Neural cell (in vitro differentiated cells): ENCODE measurements around the gene CYP27A1. TPM values are rescaled to one million over a fixed set of nuclear protein-coding genes. Genes with fewer than 3 reads are reported as not detected.

Experiments
- H2AFZ ChIP-seq: fragments of 200-600, 300-800 bp; sonication (generic), shearing (Covaris generic); 2 replicates; pipeline ENCODE4 v1.6.0; 2014; ENCODE audit warnings: low read depth, mild to moderate bottlenecking, antibody characterized with exemption, low read length, moderate library complexity
- H3F3A ChIP-seq: fragments of 200-600 bp; shearing (Covaris generic); 2 replicates; pipeline ENCODE4 v1.6.1; 2016; ENCODE audit warnings: mild to moderate bottlenecking, moderate library complexity, mixed read lengths, antibody characterized with exemption, low read length; ENCODE audit not compliant: insufficient read depth, poor library complexity, severe bottlenecking
- H3K27ac ChIP-seq: fragments of 200-600, 300-800 bp; sonication (generic), shearing (Covaris generic); 2 replicates; pipeline ENCODE4 v1.5.1; 2014; ENCODE audit warnings: mild to moderate bottlenecking, low read length, moderate library complexity
- H3K27me3 ChIP-seq: fragments of 300-800, 200-600 bp; sonication (generic), shearing (Covaris generic); 2 replicates; pipeline ENCODE4 v1.6.0; 2014; ENCODE audit warnings: mild to moderate bottlenecking, low read depth, low read length, moderate library complexity; ENCODE audit not compliant: insufficient read depth
- H3K36me3 ChIP-seq: fragments of 300-800, 200-600 bp; sonication (generic), shearing (Covaris generic); 2 replicates; pipeline ENCODE4 v1.5.1; 2014; ENCODE audit warnings: mild to moderate bottlenecking, antibody characterized with exemption, low read length, moderate library complexity; ENCODE audit not compliant: insufficient read depth
- H3K4me2 ChIP-seq: fragments of 300-800, 200-600 bp; sonication (generic), shearing (Covaris generic); 2 replicates; pipeline ENCODE4 v1.6.0; 2014; ENCODE audit warnings: mild to moderate bottlenecking, low read length
- H3K4me3 ChIP-seq: fragments of 300-800, 200-600 bp; sonication (generic), shearing (Covaris generic); 2 replicates; pipeline ENCODE4 v1.5.1; 2014; ENCODE audit warnings: mild to moderate bottlenecking, low read length, moderate library complexity
- H3K79me2 ChIP-seq: fragments of 200-600 bp; shearing (Covaris generic); replicated peaks from 2 replicates; pipeline ENCODE4 v1.6.0; 2014; ENCODE audit warnings: mild to moderate bottlenecking, low read length, moderate library complexity; ENCODE audit not compliant: insufficient read depth
- H3K9ac ChIP-seq: fragments of 300-800, 200-600 bp; sonication (generic), shearing (Covaris generic); 2 replicates; pipeline ENCODE4 v1.6.1; 2016; ENCODE audit warnings: mild to moderate bottlenecking, low read length, mixed read lengths
- H3K9me2 ChIP-seq: fragments of 200-600 bp; shearing (Covaris generic); 2 replicates; pipeline ENCODE4 v1.6.1; 2016; ENCODE audit warnings: mild to moderate bottlenecking, low read length, mixed read lengths; ENCODE audit not compliant: insufficient read depth
- H3K9me3 ChIP-seq: fragments of 200-600, 300-800 bp; sonication (generic), shearing (Covaris generic); 2 replicates; pipeline ENCODE4 v1.6.1; 2016; ENCODE audit warnings: mild to moderate bottlenecking, mixed run types, low read length, moderate library complexity, mixed read lengths
- H4K20me1 ChIP-seq: fragments of 200-600 bp; shearing (Covaris generic); 2 replicates; pipeline ENCODE4 v1.6.1; 2016; ENCODE audit warnings: mild to moderate bottlenecking, mixed run types; ENCODE audit not compliant: insufficient read depth
- EP300 ChIP-seq: fragments of 450-650 bp; conservative IDR thresholded peaks from 2 replicates; pipeline ENCODE4 v1.6.1; 2014; ENCODE audit warnings: antibody characterized with exemption, mild to moderate bottlenecking, moderate library complexity; ENCODE audit not compliant: poor library complexity, severe bottlenecking
- EZH2 ChIP-seq: fragments of 200-600, 300-800 bp; shearing (Covaris generic), sonication (generic); IDR thresholded peaks from 2 replicates; pipeline ENCODE4 v1.6.1; 2014; ENCODE audit warnings: antibody characterized with exemption, low read length, borderline replicate concordance, mild to moderate bottlenecking; ENCODE audit not compliant: insufficient read depth, poor library complexity, severe bottlenecking
- MXI1 ChIP-seq: fragments of 450-650 bp; conservative IDR thresholded peaks from 2 replicates; pipeline ENCODE4 v1.6.1; 2014; ENCODE audit warnings: antibody characterized with exemption, mild to moderate bottlenecking; ENCODE audit not compliant: poor library complexity, severe bottlenecking
- POLR2AphosphoS5 ChIP-seq: IDR thresholded peaks from 2 replicates; pipeline ENCODE4 v1.6.1; 2012
- RAD21 ChIP-seq: fragments of 450-650 bp; conservative IDR thresholded peaks from 2 replicates; pipeline ENCODE4 v1.6.1; 2014; ENCODE audit warnings: antibody characterized with exemption, mild to moderate bottlenecking, moderate library complexity
- SMC3 ChIP-seq: fragments of 450-650 bp; conservative IDR thresholded peaks from 2 replicates; pipeline ENCODE4 v1.6.1; 2014; ENCODE audit warnings: antibody characterized with exemption, mild to moderate bottlenecking, moderate library complexity; ENCODE audit not compliant: poor library complexity
- TAF1 ChIP-seq: IDR thresholded peaks from 2 replicates; pipeline ENCODE4 v1.6.1; 2012; ENCODE audit warnings: low read depth
- polyA plus RNA-seq: library from polyadenylated mRNA; depleted of rRNA; stranded (reverse); fragments of >200 nt; gene quantifications from 2 replicates; pipeline ENCODE4 v1.2.3, GENCODE V29; 2014
- TF ChIP-seq, protein P1 (sequence below): IDR thresholded peaks from 2 replicates; pipeline ENCODE4 v1.6.1; 2012; ENCODE audit warnings: borderline replicate concordance
- TF ChIP-seq, protein P2 (sequence below): fragments of 450-650 bp; IDR thresholded peaks from 2 replicates; pipeline ENCODE4 v1.5.1; 2014; ENCODE audit warnings: antibody characterized with exemption, mild to moderate bottlenecking, moderate library complexity; ENCODE audit not compliant: poor library complexity, severe bottlenecking

CYP27A1 gene
- polyA plus RNA-seq, 1 donor from 2014 or later = not detected

DNA sequence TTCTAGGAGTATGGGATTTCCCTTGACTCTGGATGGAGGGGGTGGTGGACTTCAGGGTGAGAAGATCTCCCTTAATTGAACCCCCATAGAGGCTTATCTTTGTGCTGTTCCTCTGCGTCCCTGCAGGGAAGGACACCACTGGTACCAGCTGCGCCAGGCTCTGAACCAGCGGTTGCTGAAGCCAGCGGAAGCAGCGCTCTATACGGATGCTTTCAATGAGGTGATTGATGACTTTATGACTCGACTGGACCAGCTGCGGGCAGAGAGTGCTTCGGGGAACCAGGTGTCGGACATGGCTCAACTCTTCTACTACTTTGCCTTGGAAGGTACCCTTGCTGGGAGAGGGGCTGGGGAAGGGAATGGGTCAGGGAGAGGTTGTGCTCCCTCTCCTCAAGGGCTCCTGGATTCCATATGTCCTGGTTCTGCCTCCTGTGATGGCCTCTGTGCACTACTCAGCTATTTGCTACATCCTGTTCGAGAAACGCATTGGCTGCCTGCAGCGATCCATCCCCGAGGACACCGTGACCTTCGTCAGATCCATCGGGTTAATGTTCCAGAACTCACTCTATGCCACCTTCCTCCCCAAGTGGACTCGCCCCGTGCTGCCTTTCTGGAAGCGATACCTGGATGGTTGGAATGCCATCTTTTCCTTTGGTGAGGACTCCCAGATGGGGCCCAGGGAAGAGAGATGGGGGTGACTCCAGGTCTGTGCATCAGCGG lies 30.3 kb downstream of the CYP27A1 start:
- no peaks in the 10 kb centered on the region for H3K27me3 ChIP-seq
- TF ChIP-seq SMC3 (no peak), POLR2AphosphoS5 (no peak), MXI1 (no peak), TAF1 (no peak), RAD21 (no peak), EP300 (no peak), EZH2 (no peak)
- TF ChIP-seq, protein P1, sequence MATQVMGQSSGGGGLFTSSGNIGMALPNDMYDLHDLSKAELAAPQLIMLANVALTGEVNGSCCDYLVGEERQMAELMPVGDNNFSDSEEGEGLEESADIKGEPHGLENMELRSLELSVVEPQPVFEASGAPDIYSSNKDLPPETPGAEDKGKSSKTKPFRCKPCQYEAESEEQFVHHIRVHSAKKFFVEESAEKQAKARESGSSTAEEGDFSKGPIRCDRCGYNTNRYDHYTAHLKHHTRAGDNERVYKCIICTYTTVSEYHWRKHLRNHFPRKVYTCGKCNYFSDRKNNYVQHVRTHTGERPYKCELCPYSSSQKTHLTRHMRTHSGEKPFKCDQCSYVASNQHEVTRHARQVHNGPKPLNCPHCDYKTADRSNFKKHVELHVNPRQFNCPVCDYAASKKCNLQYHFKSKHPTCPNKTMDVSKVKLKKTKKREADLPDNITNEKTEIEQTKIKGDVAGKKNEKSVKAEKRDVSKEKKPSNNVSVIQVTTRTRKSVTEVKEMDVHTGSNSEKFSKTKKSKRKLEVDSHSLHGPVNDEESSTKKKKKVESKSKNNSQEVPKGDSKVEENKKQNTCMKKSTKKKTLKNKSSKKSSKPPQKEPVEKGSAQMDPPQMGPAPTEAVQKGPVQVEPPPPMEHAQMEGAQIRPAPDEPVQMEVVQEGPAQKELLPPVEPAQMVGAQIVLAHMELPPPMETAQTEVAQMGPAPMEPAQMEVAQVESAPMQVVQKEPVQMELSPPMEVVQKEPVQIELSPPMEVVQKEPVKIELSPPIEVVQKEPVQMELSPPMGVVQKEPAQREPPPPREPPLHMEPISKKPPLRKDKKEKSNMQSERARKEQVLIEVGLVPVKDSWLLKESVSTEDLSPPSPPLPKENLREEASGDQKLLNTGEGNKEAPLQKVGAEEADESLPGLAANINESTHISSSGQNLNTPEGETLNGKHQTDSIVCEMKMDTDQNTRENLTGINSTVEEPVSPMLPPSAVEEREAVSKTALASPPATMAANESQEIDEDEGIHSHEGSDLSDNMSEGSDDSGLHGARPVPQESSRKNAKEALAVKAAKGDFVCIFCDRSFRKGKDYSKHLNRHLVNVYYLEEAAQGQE = no peak
- TF ChIP-seq, protein P2, sequence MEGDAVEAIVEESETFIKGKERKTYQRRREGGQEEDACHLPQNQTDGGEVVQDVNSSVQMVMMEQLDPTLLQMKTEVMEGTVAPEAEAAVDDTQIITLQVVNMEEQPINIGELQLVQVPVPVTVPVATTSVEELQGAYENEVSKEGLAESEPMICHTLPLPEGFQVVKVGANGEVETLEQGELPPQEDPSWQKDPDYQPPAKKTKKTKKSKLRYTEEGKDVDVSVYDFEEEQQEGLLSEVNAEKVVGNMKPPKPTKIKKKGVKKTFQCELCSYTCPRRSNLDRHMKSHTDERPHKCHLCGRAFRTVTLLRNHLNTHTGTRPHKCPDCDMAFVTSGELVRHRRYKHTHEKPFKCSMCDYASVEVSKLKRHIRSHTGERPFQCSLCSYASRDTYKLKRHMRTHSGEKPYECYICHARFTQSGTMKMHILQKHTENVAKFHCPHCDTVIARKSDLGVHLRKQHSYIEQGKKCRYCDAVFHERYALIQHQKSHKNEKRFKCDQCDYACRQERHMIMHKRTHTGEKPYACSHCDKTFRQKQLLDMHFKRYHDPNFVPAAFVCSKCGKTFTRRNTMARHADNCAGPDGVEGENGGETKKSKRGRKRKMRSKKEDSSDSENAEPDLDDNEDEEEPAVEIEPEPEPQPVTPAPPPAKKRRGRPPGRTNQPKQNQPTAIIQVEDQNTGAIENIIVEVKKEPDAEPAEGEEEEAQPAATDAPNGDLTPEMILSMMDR = no peak
- H3K36me3 ChIP-seq = no peaks in the 10 kb centered on the region
- no peak overlapping the region for H3K4me3 ChIP-seq
- no peak overlapping the region for H3K9ac ChIP-seq
- no peaks in the 10 kb centered on the region for H3K79me2 ChIP-seq
- no peak overlapping the region for H3K27ac ChIP-seq
- H3F3A ChIP-seq = no peaks in the 10 kb centered on the region
- no peaks in the 10 kb centered on the region for H4K20me1 ChIP-seq
- no peaks in the 10 kb centered on the region for H3K9me3 ChIP-seq
- H3K9me2 ChIP-seq = no peaks in the 10 kb centered on the region
- H2AFZ ChIP-seq = no peak overlapping the region
- no peak overlapping the region for H3K4me2 ChIP-seq

DNA sequence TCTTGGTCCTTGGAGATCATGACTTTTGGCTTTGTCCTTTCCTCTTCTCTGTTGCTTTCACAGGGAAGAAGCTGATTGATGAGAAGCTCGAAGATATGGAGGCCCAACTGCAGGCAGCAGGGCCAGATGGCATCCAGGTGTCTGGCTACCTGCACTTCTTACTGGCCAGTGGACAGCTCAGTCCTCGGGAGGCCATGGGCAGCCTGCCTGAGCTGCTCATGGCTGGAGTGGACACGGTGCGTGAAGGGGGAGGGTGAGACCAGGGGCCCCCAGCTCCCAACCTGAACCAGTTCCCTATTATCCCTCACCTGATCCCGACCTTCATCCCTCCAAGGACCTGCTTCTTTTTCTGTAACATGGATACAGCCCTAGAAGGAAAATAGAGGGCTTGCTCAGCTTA lies 30.9 kb downstream of the CYP27A1 start:
- H4K20me1 ChIP-seq = no peaks in the 10 kb centered on the region
- no peaks in the 10 kb centered on the region for H3K9me2 ChIP-seq
- H3K27me3 ChIP-seq = no peaks in the 10 kb centered on the region
- H3K36me3 ChIP-seq = no peaks in the 10 kb centered on the region
- no peak overlapping the region for H3K4me3 ChIP-seq
- no peaks in the 10 kb centered on the region for H3K79me2 ChIP-seq
- no peaks in the 10 kb centered on the region for H3K9me3 ChIP-seq
- H2AFZ ChIP-seq = no peak overlapping the region
- no peak overlapping the region for H3K4me2 ChIP-seq
- no peaks in the 10 kb centered on the region for H3F3A ChIP-seq
- no peak overlapping the region for H3K27ac ChIP-seq
- no peak overlapping the region for H3K9ac ChIP-seq
- no peak for TF ChIP-seq EP300
- TF ChIP-seq, protein P2 = no peak
